Ascending aorta (tissue), 2 donors: ENCODE results near the gene EGF. TPM values are rescaled to one million over a fixed set of nuclear protein-coding genes. Genes with fewer than 3 reads are reported as not detected.

ENCODE experiments used
- DNase-seq, 2 donors: peaks; one replicate each; pipeline ENCODE4 v3.0.0-alpha.2; 2019; ENCODE audit warnings: low spot score in 2 of 2
- H3K27ac ChIP-seq, 2 donors: fragments of 200-600 bp; sonication (generic); one replicate each; pipeline ENCODE4 v1.5.1; 2016 to 2017; ENCODE audit warnings: mild to moderate bottlenecking in 1 of 2
- H3K27me3 ChIP-seq: fragments of 200-600 bp; sonication (generic); one replicate; pipeline ENCODE4 v1.5.1; 2017
- H3K36me3 ChIP-seq, 2 donors: fragments of 200-600 bp; sonication (generic); one replicate each; pipeline ENCODE4 v1.5.1; 2016
- H3K4me1 ChIP-seq, 2 donors: fragments of 200-600 bp; sonication (generic); one replicate each; pipeline ENCODE4 v1.5.1; 2016 to 2017; ENCODE audit warnings: mild to moderate bottlenecking in 1 of 2
- H3K4me3 ChIP-seq, 2 donors: fragments of 200-600 bp; sonication (generic); one replicate each; pipeline ENCODE4 v1.5.1; 2016 to 2017; ENCODE audit warnings: mild to moderate bottlenecking in 1 of 2
- H3K9me3 ChIP-seq, 2 donors: fragments of 200-600 bp; sonication (generic); one replicate each; pipeline ENCODE4 v1.5.1; 2016
- intact Hi-C: fragments of 100-400 bp; cut with DNase I; formaldehyde crosslinking; loops from one replicate; pipeline ENCODE4 v1.15.1; 2023
- total RNA-seq: library from RNA; depleted of rRNA; stranded (reverse); fragments of >200 nt; gene quantifications from one replicate; pipeline ENCODE4 v1.1.0, GENCODE V29; 2016
- TF ChIP-seq, protein P1 (sequence below), 3 experiments: fragments of 200-600 bp in 2 of 3; fragments of 450-650 bp in 1 of 3; sonication (generic) in 2 of 3; IDR thresholded peaks; one replicate each; pipeline ENCODE4 v1.5.1; 2016 to 2019; ENCODE audit warnings: antibody characterized with exemption in 3 of 3, mild to moderate bottlenecking in 1 of 3, moderate library complexity in 1 of 3

EGF gene
- total RNA-seq, 1 donor from 2014 or later: not detected

DNA sequence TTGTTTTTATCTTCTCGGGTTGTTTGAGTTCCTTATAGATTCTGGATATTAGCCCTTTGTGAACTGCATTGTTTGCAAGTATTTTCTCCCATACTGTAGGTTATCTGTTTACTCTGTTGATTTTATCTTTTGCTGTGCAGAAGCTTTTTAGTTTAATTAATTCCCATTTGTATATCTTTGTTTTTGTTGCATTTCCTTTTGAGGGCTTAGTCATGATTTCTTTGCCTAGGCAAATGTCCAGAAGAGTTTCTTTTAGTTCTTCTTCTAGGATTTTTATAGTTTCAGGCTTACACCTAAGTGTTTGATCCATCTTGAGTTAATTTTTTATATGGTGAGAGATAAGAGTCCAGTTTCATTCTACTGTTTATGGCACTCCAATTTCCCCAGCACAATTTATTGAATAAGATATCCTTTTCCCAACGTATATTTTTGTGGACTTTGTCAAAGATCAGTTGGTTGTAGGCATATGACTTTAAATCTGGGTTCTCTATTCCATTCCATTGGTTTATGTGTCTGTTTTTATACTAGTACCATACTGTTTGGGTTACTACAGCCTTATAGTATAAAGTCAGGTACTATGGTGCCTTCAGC lies 54.3 kb downstream of the EGF start:
- TF ChIP-seq, protein P1, sequence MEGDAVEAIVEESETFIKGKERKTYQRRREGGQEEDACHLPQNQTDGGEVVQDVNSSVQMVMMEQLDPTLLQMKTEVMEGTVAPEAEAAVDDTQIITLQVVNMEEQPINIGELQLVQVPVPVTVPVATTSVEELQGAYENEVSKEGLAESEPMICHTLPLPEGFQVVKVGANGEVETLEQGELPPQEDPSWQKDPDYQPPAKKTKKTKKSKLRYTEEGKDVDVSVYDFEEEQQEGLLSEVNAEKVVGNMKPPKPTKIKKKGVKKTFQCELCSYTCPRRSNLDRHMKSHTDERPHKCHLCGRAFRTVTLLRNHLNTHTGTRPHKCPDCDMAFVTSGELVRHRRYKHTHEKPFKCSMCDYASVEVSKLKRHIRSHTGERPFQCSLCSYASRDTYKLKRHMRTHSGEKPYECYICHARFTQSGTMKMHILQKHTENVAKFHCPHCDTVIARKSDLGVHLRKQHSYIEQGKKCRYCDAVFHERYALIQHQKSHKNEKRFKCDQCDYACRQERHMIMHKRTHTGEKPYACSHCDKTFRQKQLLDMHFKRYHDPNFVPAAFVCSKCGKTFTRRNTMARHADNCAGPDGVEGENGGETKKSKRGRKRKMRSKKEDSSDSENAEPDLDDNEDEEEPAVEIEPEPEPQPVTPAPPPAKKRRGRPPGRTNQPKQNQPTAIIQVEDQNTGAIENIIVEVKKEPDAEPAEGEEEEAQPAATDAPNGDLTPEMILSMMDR (IDR thresholded peaks at IDR 0.05): no peak
- Histone ChIP-seq H3K4me1 (no peaks in the 10 kb centered on the region), H3K36me3 (no peaks in the 10 kb centered on the region), H3K9me3 (no peaks in the 10 kb centered on the region), H3K27ac (no peak overlapping the region), H3K27me3 (no peaks in the 10 kb centered on the region), H3K4me3 (no peak overlapping the region)
- intact Hi-C loops: no loop called here
- DNase-seq: no peak

DNA sequence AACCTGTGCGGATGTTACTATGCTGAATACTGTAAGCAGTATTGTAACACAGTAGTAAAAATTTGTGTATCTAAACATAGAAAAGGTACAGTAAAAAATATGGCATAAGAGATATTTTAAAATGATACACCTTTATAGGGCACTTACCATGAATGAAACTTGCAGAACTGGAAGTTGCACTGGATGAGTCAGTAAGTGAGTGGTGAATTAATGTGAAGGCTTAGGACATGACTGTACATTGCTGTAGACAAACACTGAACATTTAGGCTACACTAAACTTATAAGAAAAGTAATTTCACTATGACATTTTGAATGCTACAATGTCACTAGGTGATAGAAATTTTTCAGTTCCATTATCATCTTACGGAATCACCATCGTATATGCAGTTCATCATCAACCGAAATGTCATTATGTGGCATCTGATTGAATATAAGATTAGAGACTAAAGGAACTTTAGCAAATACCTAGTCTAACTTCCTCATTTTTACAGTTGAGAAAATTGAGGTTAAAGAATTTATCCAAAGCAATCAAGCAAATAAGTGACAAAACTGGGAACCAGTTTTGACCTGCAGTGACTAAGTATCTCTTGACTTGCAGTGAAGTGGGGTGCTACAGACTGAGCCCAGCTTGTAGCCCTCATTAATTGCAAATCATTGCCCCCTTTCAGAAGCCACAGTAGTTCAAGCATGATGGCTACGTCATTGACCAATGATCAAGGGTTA lies 55.3 kb downstream of the EGF start:
- no peak overlapping the region for H3K27ac ChIP-seq
- no peaks in the 10 kb centered on the region for H3K36me3 ChIP-seq
- H3K27me3 ChIP-seq: no peaks in the 10 kb centered on the region
- DNase-seq: no peak
- H3K9me3 ChIP-seq: no peaks in the 10 kb centered on the region
- TF ChIP-seq, protein P1 (IDR thresholded peaks at IDR 0.05): no peak
- H3K4me3 ChIP-seq: no peak overlapping the region
- no peaks in the 10 kb centered on the region for H3K4me1 ChIP-seq
- intact Hi-C loops: no loop called here

DNA sequence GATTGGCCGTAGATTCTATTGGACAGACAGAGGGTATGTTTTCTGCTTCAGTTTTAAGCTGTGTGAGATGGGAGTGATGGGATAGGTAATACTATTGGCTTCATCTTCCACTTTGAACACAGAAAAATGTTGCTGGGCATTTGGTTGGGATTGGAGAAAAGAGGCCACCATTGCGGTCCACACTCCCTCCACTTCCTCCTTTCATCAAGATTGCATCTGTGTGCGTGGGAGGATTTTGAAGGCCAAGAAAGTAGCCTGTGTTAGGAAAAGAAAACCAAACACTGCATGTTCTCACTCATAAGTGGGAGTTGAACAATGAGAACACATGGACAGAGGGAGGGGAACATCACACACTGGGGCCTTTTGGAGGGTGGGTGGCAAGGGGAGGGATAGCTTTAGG lies 56.4 kb downstream of the EGF start:
- DNase-seq: no peak
- TF ChIP-seq, protein P1 (IDR thresholded peaks at IDR 0.05): no peak
- intact Hi-C loops: no loop called here
- H3K36me3 ChIP-seq: no peaks in the 10 kb centered on the region
- no peaks in the 10 kb centered on the region for H3K4me1 ChIP-seq
- H3K9me3 ChIP-seq: no peaks in the 10 kb centered on the region
- H3K27me3 ChIP-seq: no peaks in the 10 kb centered on the region
- no peak overlapping the region for H3K27ac ChIP-seq
- no peak overlapping the region for H3K4me3 ChIP-seq

DNA sequence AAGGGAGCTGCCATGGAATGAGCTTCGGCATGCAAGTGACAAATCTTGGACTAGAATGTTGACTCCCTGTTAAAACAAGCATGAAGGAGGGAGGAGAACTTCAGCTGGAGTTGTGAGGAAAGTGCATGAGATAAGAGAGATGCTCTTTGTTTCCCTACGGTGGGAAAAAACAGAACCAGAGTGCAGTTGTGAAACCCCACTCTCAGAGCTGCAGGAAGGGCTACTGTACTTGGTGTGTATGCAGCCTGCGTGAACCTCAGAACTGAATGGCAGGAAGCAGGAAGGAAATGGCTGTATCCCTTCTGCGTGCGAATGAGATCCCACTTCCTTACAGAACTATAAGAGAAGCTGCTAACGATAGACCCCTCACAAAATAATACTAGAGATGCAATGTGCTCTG lies 57.2 kb downstream of the EGF start:
- no peaks in the 10 kb centered on the region for H3K4me1 ChIP-seq
- no peak overlapping the region for H3K27ac ChIP-seq
- no peaks in the 10 kb centered on the region for H3K36me3 ChIP-seq
- H3K4me3 ChIP-seq: no peak overlapping the region
- TF ChIP-seq, protein P1 (IDR thresholded peaks at IDR 0.05): no peak
- no peaks in the 10 kb centered on the region for H3K9me3 ChIP-seq
- intact Hi-C loops: no loop called here
- DNase-seq: no peak
- H3K27me3 ChIP-seq: no peaks in the 10 kb centered on the region

DNA sequence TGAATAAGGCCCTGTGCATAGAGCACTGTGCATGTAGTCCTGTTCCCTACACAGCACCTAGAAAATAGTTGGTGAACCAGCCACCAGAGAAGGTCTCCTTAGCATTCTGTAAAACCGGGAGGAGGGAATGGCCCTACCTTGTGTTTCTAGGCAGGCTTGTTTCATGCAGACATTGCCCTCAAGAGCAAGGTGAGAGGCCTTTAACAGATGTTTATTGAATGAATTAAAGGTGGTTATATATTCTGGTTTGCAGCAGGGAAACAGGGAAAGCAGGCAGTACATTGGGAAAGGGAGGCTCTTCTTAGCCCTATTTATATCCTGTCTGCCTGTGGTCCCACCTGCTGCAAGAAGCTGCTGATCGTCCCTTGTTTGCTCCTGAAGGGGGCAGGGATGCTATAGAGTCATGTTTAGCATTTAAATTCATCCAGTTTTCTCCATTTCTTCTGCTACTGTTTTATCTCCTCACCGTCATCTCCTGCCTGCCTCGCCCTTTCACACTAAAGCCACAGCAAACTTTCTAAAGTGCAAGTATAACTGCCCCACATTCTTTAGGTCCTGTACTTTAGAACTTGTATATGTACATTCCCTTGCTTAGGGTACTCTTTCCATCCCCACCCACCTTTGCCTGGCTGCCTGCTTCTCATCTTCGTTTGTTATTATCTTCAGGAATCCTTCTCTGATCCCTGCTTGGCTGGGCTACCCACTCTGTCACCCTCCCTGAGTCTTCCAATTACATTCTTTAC lies 60.3 kb downstream of the EGF start:
- Histone ChIP-seq H3K36me3 (no peaks in the 10 kb centered on the region), H3K4me1 (no peaks in the 10 kb centered on the region), H3K27ac (no peak overlapping the region), H3K27me3 (no peaks in the 10 kb centered on the region), H3K4me3 (no peak overlapping the region), H3K9me3 (no peaks in the 10 kb centered on the region)
- TF ChIP-seq, protein P1 (IDR thresholded peaks at IDR 0.05): no peak
- no peak for DNase-seq
- intact Hi-C loops: no loop called here
